HG02571 (cell line): ENCODE measurements around the gene GNG7.
"Not testable (repeated sequence)": the region's sequence is repeated elsewhere in the genome, so short reads cannot be mapped to it uniquely, and the experiment has no call there.

Source experiments
- ATAC-seq: cut with Tn5 transposase; IDR thresholded peaks from one replicate; pipeline ENCODE4 v1.9.1; 2021; ENCODE audit warnings: mild to moderate bottlenecking, moderate library complexity; ENCODE audit not compliant: unreplicated experiment

The GNG7 gene

DNA sequence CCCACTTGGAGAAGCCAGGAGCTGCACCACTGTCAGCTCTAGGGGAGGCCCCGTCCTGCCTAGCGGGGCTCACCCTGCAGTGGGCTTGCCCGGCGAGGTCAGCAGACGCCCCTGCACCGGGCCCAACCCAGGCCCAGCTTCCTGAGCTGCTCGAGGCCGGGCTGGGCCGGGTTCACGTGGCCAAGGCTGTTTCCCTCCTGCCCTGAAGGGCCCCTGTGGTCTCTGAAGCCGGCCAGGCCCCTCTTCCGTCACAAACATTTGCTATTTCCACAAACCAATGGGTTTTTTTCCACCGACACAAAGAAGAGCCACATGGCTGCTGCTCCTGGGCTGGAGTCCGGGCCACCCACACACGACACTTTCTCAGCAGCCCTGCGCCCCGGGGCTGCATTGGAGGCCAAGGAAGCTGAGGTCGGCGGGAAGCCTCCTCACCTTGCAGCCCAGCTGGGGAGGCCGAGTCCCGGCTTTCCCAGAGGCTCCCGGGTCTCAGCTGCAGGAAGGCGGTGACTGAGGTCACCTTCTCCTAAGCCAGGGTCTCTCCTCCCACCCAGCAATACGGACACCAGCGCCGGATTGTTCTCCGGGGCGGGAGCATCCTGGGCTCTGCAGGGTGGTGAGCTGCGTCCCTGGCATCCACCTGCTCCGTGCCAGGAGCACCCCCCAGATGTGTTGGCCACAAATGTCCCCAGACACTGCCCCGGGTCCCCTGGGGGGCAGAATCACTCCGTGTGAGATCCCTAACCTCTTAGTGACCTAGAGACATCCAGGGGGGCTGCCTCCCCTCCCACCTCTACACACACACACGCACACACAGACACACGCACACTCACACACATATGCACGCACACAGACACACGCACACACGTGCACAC is 146.0 kb downstream of the GNG7 start:
- ATAC-seq, result no peak

DNA sequence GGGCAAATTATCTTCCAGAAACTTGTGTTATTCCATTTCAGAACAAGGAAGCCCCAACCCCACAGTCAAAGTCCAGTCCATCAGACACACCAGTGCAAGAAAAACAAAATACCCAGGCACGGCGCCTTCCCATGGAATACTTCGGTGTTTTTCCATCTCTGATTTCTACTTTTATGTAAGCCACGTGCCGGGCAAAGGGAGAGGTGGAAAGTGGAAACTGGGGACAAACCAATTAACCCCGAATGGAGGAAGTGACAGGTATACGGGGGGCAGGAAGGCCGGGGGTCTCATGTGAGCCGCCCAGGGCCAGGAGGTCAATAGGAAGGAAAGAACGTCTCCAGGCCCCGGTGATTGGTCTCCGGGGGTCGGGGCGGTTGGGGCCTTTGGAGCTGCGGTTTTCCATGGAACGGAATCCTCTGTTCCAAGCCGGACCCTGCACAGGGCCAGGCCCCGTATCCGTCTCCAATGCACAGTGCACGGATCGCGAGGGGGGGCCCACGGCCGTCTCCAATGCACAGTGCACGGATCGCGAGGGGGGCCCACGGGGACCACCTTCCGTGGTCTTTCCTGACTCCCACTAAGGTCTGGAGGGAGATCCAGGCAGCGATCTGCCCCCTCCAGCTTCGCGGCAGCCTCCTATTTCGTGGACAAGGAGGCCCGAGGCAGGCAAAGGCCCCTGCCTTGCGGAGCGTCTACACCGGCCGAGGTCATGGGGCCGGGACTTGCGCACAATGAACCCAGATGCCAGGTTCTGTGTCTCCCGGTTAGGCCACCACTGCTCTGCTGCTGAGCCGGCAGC is 146.9 kb downstream of the GNG7 start:
- ATAC-seq, result no peak

- ATAC-seq, result no peak
Measured at GRCh38 chr19:2554856-2555255, 147.6 kb downstream of the GNG7 start.

DNA sequence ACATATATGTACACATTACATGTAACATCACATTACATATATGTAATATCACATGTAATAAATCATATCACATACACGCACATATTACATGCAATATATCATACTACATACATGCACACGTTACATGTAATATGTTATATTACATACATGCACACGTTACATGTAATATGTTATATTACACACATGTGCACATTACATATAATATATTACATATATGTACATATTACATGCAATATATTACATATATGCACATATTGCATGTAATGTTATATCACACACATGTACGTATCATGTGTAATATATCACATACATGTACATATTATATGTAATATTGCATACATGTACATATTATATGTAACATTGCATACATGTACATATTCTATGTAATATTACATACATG is 149.0 kb downstream of the GNG7 start:
- ATAC-seq, result no peak

DNA sequence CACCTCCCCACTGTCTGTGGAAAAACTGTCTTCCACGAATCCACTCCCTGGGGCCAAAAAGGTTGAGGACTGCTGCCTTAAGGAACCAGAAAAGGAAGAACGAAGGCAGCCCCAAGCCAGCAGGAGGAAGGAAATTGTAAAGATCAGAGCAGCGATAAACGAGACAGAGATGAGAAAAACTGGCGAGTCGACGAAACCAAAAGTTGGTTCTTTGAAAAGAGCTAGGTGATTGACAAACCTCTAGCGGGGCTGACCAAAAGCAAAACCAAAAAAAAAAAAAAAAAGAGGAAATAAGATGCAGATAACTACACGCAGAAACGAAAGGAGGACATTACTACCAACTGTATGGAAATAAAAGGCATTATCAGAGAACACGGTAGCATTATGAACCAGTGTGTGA is 149.6 kb downstream of the GNG7 start:
- ATAC-seq, result peak; percentile 69

DNA sequence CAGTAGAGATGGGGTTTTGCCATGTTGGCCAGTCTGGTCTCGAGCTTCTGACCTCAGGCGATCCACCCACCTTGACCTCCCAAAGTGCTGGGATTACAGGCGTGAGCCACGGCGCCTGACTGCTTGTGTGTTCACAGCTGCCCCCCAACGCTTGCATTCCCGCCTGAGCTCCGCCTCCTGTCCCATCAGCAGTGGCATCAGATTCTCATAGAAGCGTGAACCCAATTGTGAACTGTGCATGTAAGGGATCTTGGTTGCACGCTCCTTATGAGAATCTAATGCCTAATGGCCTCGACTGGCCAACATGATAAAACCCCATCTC is 150.7 kb downstream of the GNG7 start:
- no peak for ATAC-seq

DNA sequence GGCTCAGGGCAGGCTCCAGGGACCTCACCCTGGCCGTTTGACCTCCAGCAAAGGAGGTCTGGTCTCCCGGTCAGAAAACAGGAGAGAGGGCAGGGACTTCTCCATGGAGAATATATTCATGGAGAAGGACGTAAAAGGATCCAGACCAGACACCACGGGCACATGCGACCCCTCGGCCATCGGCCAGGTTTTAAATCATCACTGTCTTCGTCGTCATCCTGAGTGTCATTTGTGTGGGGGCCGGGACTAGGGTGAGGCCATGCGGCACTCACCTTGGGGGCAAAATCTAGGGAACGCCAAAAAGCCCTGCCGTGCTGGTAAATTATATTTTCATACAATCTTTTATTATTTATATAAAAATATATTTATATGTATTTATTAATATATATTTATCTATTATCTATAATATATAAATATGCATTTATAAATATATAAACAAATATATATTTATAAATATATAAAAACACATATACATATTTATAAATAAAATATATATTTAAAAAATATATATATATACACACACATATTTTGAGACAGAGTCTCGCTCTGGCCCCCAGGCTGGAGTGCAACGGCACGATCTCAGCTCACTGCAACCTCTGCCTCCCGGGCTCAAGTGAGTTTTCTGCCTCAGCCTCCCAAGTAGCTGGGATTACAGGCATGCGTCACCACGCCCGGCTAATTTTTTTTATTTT is 151.2 kb downstream of the GNG7 start:
- ATAC-seq, result no peak

GRCh38 chr19:2550431-2551171 is 151.9 kb downstream of the GNG7 start:
- ATAC-seq, result no peak

GRCh38 chr19:2549701-2550191 is 152.7 kb downstream of the GNG7 start:
- no peak for ATAC-seq

DNA sequence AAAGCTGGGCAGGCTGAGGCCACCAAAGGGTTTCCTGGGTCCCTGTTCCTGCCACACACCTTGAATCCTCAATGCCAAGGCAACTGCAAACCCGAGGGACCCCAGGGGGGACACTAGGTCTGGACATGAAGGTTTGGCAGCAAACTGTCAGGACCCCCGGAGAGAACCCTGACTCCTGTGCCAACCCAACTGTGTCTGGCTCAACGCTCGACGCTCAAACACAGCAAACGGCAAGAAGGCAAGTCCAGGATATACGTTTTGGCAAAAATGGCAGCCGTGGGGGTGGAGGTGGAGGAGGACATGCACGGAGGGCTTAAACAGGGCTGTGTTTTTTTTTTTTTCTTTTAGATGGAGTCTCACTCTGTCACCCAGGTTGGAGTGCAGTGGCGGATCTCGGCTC is 153.5 kb downstream of the GNG7 start:
- no peak for ATAC-seq

GRCh38 chr19:2547721-2548120 is 154.8 kb downstream of the GNG7 start:
- no peak for ATAC-seq

GRCh38 chr19:2547033-2547680 is 155.3 kb downstream of the GNG7 start:
- no peak for ATAC-seq

- ATAC-seq, result no peak
Measured at GRCh38 chr19:2546128-2547032, 156.1 kb downstream of the GNG7 start.

DNA sequence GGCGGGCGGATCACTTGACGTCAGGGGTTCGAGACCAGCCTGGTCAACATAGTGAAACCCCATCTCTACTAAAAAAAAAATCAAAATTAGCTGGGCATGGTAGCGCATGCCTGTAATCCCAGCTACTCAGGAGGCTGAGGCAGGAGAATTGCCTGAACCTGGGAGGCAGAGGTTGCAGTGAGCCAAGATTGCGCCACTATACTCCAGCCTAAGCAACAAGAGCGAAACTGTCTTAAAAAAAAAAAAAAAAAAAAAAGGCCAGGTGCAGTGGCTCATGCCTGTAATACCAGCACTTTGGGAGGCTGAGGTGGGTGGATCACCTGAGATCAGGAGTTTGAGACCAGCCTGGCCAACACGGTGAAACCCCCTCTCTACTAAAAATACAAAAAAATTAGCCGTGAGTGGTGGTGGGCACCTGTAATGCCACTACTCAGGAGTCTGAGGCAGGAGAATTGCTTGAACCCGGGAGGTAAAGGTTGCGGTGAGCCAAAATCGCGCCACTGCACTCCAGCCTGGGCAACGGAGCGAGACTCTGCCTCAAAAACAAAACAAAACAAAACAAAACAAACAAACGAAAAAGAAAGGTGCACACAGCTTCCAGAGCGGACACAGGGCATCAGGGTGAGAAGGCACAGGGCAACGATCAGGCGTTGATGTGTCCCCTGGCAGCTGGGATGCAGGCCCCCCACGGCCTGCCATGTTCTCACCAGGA is 156.9 kb downstream of the GNG7 start:
- not testable (repeated sequence) for ATAC-seq

DNA sequence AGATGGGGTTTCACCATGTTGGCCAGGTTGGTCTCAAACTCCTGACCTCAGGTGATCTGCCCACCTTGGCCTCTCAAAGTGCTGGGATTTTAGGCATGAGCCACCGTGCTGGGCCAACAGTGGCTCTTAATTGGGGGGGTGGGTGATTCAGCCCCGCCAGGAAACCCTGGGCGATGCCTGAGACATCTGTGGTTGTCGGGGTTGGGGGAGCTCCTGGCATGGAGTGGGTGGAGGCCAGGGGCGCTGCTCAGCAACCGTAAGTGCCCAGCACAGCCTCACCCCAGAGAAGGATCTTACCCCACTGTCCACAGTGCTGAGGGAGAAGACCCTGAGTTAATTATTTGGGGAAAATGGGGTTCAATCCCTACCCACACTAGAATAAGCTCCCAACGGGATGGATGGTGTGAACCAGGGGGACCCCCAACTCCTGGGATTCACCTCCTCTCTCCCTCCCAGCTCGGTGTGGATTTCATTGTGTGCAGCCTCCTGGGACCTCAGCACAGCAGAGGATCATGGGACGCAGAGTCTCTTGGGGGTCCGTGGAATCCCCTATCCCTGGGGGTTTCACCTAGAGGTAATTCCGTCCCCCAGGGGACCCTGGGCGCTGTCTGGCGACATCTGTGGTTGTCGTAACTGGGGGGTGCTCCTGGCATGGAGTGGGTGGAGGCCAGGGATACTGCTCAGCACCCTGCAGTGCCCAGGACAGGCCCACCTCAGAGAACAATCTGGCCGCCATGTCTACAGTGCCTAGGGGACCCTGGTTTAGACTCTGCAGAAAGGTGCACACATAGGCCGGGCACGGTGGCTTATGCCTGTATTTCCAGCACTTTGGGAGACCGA is 157.7 kb downstream of the GNG7 start:
- ATAC-seq, result no peak

DNA sequence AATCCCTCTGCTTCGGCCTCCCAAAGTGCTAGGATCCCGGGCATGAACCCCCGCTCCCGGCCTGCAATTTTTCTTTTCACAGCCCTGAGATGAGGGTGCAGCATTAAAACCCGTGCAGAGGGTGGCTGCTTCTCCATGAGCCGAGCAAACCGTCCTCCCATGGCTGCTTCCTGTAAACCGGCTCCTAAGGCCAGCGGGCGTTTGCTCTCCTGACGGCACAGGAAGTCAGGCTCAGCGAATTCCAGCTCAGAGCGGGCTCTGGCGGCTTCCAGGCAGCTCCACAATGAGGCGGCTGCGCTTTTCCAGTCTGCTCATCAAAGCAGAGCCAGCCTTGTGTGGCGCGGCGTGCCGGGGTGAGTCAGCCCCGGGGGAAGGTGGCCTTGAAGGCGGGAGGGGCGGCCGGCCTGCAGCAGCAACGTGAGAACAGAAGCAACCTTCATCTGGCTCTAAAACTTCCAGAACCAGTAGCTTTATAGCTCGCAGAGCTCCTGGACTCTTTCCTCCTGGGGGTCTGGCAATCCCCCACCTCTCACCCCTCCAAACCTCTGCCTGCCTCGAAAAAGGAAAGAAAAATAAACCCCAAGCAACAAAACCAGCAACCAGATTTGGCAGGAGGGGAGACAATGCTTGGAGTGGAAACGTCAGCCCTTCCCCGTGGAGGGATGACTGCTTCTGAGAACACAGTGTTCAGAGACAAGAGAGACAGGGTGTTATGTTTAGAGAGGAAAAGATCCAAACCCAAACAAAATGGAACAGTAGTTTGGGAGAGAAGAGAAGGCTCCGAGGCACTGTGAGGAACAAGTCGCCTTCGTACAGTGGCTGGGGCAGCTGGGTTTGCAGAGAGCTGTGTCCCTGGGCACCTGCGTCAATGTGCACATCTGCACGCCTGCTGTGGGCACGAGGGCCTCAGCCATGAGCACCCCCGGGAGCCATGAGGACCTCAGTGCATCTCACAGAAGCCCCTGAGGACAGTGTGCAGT is 158.7 kb downstream of the GNG7 start:
- ATAC-seq, result no peak

DNA sequence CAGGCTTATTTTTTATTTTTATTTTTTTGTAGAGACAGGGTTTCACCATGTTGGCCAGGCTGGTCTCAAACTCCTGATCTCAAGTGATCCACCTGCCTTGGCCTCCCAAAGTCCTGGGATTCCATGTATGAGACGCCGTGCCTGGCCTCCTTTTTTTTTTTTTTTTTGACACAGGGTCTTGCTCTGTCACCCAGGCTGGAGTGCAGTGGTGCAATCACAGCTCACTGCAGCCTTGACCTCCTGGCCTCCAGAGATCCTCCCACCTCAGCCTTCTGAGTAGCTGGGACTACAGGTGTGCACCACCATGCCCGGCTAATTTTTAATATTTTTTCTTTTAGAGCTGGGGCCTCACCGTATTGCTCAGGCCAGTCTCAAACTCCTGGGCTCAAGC is 159.4 kb downstream of the GNG7 start:
- ATAC-seq, result not testable (repeated sequence)
